Fibroblast of peridontal ligament (primary cell): ENCODE results near the gene LAMA5.

Experiments used
- DNase-seq: peaks from one replicate; pipeline ENCODE4 v3.0.0-alpha.2; 2010; ENCODE audit errors: extremely low read depth

The LAMA5 gene

GRCh38 chr20:62369815-62370114, 2.7 kb upstream of the LAMA5 start:
- DNase-seq = no peak

GRCh38 chr20:62368976-62369814, 2.1 kb upstream of the LAMA5 start:
- DNase-seq = no peak

- DNase-seq = no peak
These were observed 1.4 kb upstream of the LAMA5 start for GRCh38 chr20:62368392-62368975.

GRCh38 chr20:62367633-62368391, 700 bp upstream of the LAMA5 start:
- DNase-seq = no peak

- no peak for DNase-seq
These were observed 559 bp downstream of the LAMA5 start for GRCh38 chr20:62366370-62367135.

- DNase-seq = no peak
These were observed 1.2 kb downstream of the LAMA5 start for GRCh38 chr20:62365814-62366369.

GRCh38 chr20:62364911-62365736, 2.0 kb downstream of the LAMA5 start:
- DNase-seq = no peak

GRCh38 chr20:62363920-62364851, 2.9 kb downstream of the LAMA5 start:
- DNase-seq = no peak

- no peak for DNase-seq
These were observed 3.9 kb downstream of the LAMA5 start for GRCh38 chr20:62362991-62363919.

GRCh38 chr20:62362590-62362940, 4.5 kb downstream of the LAMA5 start:
- no peak for DNase-seq

- no peak for DNase-seq
These were observed 5.1 kb downstream of the LAMA5 start for GRCh38 chr20:62361799-62362589.

- DNase-seq = no peak
These were observed 6.0 kb downstream of the LAMA5 start for GRCh38 chr20:62360854-62361798.

- DNase-seq = no peak
These were observed 7.5 kb downstream of the LAMA5 start for GRCh38 chr20:62359491-62360121.

GRCh38 chr20:62359043-62359490, 8.0 kb downstream of the LAMA5 start:
- DNase-seq = no peak

GRCh38 chr20:62358171-62359042, 8.7 kb downstream of the LAMA5 start:
- no peak for DNase-seq
